SKM-1 treated with dmso at 0.1 percent for 144 hours (cell line): ENCODE data around the gene KIZ.

Source experiments
- DNase-seq: peaks from one replicate; lab custom pipeline; 2025; ENCODE audit not compliant: unreplicated experiment; lab: John Stamatoyannopoulos, UW

The KIZ gene

DNA sequence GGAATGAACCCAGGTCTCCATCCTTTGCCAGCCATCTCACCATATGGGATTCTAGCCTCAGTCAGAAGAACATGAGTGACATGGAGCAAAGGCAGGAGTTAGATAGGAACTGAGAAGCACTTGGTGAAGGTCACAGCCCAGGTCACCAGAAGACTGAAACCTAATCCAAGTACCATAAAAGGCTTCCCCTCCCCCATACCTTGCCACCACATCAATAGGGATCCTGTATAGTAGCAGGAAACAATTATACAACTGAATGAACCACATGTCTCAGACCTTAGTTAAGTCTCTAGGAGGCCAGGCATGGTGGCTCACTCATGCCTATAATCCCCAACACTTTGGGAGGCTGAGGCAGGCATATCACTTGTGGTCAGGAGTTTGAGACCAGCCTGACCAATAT, 49.6 kb downstream of the KIZ start:
- DNase-seq: no peak

- no peak for DNase-seq
These were observed 51.9 kb downstream of the KIZ start for GRCh38 chr20:21177767-21178166.

GRCh38 chr20:21179757-21180156, 53.9 kb downstream of the KIZ start:
- DNase-seq: no peak

DNA sequence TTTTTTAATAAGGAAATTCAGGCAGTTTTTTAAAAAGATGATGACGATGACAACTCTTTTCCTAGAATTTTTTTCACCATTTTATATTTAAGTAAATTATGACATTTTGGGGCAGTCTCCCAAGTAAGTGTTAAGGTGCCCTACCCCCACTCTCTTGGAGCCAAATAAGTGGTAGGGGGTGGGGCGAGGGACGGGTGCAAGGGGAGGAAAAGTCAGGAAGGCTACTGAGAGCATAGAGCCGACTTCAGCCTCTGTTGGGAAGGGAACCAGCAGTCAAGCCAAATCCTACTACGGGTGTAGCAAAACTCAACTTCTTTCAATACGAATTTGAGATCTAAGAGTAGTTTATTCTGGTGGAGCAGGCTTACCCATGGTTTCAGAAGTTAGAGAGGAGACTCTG, 54.4 kb downstream of the KIZ start:
- DNase-seq: no peak

GRCh38 chr20:21181028-21181427, 55.1 kb downstream of the KIZ start:
- peak; percentile 11 for DNase-seq

DNA sequence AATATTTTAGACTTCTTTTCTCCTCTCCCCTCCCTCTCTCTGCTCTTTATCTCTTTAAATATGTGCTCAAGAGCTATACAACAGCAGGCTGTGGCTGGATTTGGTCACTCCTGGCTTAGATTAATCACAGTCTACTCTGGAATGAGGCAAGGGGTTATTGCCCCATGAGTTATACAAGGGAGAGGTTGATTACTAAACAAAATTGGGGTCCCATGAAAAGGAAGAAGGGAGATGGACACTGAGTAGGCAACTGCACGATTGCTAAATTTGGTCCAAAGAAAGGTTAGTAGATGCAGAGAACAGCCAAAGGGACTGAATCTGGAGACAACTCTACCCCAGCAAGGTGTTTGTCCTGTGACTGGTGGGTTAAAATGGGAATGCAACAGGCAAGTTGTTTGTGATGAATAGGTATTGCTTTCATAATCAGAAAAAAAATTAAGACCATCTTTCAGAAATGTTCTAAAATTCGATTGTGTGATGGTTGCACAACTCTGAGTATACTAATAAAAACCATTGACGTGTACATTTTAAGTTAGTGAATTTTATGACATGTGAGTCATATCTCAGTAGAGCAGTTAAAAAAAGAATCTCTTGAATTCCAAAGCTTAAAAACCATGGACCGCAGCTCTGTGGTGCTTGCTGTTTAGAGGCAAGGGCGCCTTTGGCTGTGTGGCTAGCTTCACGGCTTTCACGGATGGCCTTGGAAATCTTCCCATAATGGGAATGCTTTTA, 57.1 kb downstream of the KIZ start:
- no peak for DNase-seq

- DNase-seq: no peak
These were observed 57.8 kb downstream of the KIZ start for GRCh38 chr20:21183722-21184121.

DNA sequence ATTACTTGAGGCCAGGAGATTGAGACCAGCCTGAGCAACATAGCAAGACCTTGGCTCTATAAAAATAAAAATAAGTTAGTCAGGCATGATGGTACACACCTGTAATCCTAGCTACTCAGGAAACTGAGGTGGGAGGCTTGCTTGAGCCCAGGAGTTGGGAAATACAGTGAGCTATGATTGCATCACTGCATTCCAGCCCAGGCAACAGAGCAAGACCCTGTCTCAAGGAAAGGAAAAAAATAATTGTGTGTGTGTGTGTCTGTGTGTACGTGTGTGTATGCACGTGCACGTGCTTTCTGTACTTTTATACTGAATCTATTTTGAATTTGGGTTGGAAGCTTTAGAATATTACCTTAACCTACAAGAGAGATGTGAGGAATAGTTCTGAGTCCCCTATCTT, 58.9 kb downstream of the KIZ start:
- no peak for DNase-seq

DNA sequence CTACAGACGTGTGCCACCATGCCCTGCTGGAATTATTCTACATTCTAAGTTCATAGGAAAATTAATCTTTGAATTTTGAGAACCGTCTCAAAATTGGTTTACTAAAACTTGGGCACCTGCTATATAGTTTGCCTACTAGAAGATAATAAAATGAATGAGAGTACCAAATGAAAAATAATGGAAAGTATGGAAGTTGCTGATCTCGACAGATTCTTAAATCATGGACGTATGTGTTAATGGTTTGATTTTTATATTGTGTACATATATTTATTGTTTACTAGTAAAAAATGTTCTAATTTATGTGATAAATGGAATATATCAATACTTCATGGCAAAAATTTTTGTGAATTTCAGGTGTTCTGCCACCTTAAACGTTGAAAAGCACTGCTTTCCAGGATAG, 60.0 kb downstream of the KIZ start:
- no peak for DNase-seq

- no peak for DNase-seq
These were observed 64.1 kb downstream of the KIZ start for GRCh38 chr20:21189761-21190523.

DNA sequence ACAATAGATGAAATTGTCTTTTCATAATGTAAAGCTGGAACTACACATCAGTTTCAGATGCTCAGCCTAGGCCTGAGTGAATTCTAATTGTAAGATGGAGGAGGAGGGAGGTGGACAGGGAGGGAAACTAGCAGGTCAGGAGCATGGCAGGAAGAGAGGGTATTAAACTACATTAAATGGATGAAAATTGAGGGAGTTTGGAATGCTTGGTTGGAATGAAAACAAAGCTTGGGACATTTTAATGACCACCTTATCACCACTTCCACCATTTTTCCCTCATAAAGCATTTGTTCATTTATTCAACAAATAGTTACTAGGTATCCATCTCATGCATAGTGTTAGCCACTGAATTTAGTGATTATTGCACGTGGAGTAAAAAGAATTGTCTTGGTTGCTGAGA, 65.0 kb downstream of the KIZ start:
- DNase-seq: no peak

- DNase-seq: no peak
These were observed 66.0 kb downstream of the KIZ start for GRCh38 chr20:21191839-21192238.

- no peak for DNase-seq
These were observed 76.4 kb downstream of the KIZ start for GRCh38 chr20:21202259-21202658.

DNA sequence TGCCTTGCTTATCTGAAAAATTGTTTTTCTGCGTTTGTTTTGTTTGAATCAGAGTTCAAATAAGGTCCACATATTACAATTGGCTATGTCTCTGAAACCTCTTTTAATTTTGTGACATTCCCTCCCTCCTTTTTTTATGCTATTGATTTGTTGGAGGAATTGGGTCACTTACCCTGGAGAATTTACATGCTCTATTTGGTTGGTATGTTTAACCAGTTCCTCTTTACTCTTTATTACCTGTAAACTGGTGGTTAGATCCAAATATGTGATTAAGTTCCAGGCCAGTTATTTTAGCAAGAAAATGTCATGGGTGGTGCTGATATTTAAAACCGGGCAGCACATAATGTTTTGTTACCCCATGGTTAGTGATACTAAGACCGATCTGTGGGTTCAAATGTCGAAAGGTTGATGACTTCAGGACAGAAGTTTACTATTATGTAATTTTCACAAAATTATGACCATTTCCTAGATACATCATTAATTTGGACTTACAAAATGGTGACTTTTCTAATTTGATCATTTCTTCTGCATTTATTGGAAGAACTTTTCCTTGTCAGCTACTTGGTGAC, 77.3 kb downstream of the KIZ start:
- DNase-seq: no peak

- DNase-seq: no peak
These were observed 80.7 kb downstream of the KIZ start for GRCh38 chr20:21206584-21206983.

- no peak for DNase-seq
These were observed 83.1 kb downstream of the KIZ start for GRCh38 chr20:21208999-21209398.

- DNase-seq: no peak
These were observed 83.8 kb downstream of the KIZ start for GRCh38 chr20:21209668-21210067.

DNA sequence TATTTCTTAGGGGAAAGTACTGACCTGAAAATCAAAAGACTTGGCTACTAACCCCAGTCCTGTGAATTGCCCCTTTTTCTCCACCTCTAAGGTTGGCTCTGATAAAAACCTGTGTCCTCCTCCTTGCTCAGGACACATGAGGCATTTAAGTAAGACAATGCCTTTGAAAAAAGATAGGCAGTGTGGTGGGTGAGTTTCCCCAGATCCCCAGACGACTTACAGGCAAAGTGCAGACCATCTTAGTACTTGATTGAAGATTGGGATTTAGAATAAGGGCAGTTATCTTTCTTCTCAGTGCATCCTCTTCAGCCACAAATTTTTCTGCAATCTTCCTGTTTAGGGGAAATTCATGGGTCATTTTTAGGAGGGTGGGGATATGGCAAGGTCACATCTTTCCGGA, 87.8 kb downstream of the KIZ start:
- no peak for DNase-seq

DNA sequence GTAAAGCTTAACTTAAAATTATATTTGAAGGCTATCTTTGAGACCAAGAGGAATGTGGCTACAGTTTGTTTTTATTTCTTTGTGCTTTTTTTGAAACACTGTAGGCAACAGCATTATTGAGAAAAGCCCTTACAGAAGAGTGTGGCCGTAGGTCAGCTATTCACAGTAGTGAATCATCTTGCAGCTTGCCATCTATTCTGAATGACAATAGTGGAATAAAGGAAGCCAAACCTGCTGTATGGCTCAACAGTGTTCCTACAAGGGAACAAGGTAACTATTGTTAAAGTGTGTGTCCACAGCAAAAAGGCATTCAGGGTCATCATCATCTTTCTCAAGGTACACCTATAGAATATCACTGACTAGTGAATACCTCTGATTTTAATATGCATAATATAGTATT, 88.5 kb downstream of the KIZ start:
- no peak for DNase-seq

- DNase-seq: no peak
These were observed 93.8 kb downstream of the KIZ start for GRCh38 chr20:21219686-21220085.

GRCh38 chr20:21224217-21224616, 98.3 kb downstream of the KIZ start:
- DNase-seq: no peak

DNA sequence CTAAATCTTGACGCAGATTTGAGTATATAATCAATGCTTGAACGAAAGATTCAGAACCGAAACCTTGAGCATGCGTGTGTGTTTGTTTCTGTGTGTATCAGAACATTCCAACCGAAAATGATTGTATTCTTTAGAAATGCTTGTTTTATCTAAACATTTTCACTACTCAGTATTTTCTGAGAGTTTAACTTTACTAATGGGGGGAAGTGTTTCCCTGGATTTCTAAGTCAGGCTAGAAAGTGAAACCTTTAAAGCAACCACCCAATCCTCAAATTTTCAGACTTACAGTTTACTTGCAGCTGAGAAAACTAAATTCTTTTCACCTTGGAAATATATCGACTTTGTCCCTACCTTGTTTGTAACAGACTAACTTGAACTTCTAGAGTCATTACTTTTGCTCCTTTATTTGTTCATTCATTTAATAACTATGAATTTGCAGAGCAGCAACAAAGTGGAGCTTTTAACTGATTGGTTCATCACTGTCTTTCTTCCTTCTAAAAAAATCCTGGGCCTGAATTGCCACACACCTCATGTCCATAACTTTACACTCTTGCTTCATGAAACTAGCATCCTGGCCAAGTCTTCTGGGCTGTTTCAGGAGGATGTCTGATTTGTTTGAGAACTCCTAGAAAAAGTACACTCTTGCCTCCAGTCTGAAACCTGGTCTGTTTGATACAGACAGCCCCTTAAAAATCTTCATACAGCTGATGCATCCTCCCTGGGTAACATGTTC, 99.5 kb downstream of the KIZ start:
- DNase-seq: no peak
